Measurements from ENCODE around the gene TMEM91. TPM values are rescaled to one million over a fixed set of nuclear protein-coding genes. Genes with fewer than 3 reads are reported as not detected.

TMEM91 gene
- total and polyA plus RNA-seq, 9 of the 15 experiments (the other 6 are each of a cell fraction or from before 2014, with no cell fraction given): 1.2 to 5.2 (median 2.7) TPM

GRCh38 chr19:41351339-41352245, 24.7 kb upstream of the TMEM91 start (continued):
- no peak for TF ChIP-seq MGA (IDR thresholded peaks at IDR 0.05)
- no peak for TF ChIP-seq TRIM24 (IDR thresholded peaks at IDR 0.05)
- no peak for TF ChIP-seq RERE (CRISPR knock-in tag; IDR thresholded peaks at IDR 0.05; ENCODE audit: borderline replicate concordance)
- no peak for TF ChIP-seq BRCA1 (IDR thresholded peaks at IDR 0.05)
- no peak for TF ChIP-seq BRCA1 (CRISPR knock-in tag; IDR thresholded peaks at IDR 0.05)
- TF ChIP-seq ZNF280B (CRISPR knock-in tag; IDR thresholded peaks at IDR 0.05): no peak
- no peak for TF ChIP-seq ZZZ3 (IDR thresholded peaks at IDR 0.05)
- TF ChIP-seq DIDO1 (tag; IDR thresholded peaks at IDR 0.05; ENCODE audit: low read depth): no peak

Measured in K562 (cell line).